PC-3 (cell line): Measurements from ENCODE around the gene LGALS7B. TPM values are rescaled to one million over a fixed set of nuclear protein-coding genes. Genes with fewer than 3 reads are reported as not detected.
"Not testable (repeated sequence)": the region's sequence is repeated elsewhere in the genome, so short reads cannot be mapped to it uniquely, and the experiment has no call there.

Experiments used
- ATAC-seq: fragments of 200-7000 bp; cut with Tn5 transposase; 2 replicates; pipeline ENCODE4 v1.9.1; 2020; ENCODE audit warnings: mild to moderate bottlenecking, moderate library complexity
- BruUV-seq: library from RNA; stranded (reverse); fragments of 400-500 nt; replicated peaks from 2 replicates; lab custom pipeline; 2021; lab: Mats Ljungman, UMichigan
- CTCF ChIA-PET: fragments of 300-600 bp; sonication (Branson Sonifier 250); formaldehyde crosslinking; loops from one replicate; lab custom pipeline; 2022; ENCODE audit warnings: antibody characterized with exemption; lab: Charles Lee
- POLR2A ChIA-PET: fragments of 300-600 bp; sonication (Branson Sonifier 250); formaldehyde crosslinking; loops from one replicate; lab custom pipeline; 2022; ENCODE audit warnings: antibody characterized with exemption; ENCODE audit not compliant: unreplicated experiment; lab: Charles Lee
- DNase-seq: peaks from one replicate; pipeline ENCODE4 v3.0.0-alpha.2; 2015
- H2AFZ ChIP-seq: fragments of 300-600 bp; sonication (generic); 2 replicates; pipeline ENCODE4 v1.6.0; 2016; ENCODE audit warnings: antibody characterized with exemption, low read length
- H3F3A ChIP-seq: fragments of 300-600 bp; sonication (generic); one replicate; pipeline ENCODE4 v1.6.0; 2017; ENCODE audit warnings: antibody characterized with exemption, low read length, control low read depth, mild to moderate bottlenecking; ENCODE audit not compliant: unreplicated experiment
- H3K27ac ChIP-seq: fragments of 300-600 bp; sonication (generic); 2 replicates; pipeline ENCODE4 v1.5.1; 2016; ENCODE audit warnings: mild to moderate bottlenecking, low read length
- H3K27me3 ChIP-seq: fragments of 300-600 bp; sonication (generic); 2 replicates; pipeline ENCODE4 v1.6.1; 2016; ENCODE audit warnings: low read length, mixed read lengths
- H3K36me3 ChIP-seq: fragments of 300-600 bp; sonication (generic); 2 replicates; pipeline ENCODE4 v1.6.1; 2016; ENCODE audit warnings: low read depth, mixed run types, low read length, mixed read lengths
- H3K4me1 ChIP-seq: fragments of 300-600 bp; sonication (generic); 2 replicates; pipeline ENCODE4 v1.5.1; 2016; ENCODE audit warnings: low read length; ENCODE audit not compliant: insufficient read depth
- H3K4me2 ChIP-seq: fragments of 300-600 bp; sonication (generic); 2 replicates; pipeline ENCODE4 v1.6.0; 2016; ENCODE audit warnings: low read length
- H3K4me3 ChIP-seq: fragments of 300-600 bp; sonication (generic); 2 replicates; pipeline ENCODE4 v1.5.1; 2016; ENCODE audit warnings: mild to moderate bottlenecking, low read length, mixed read lengths
- H3K79me2 ChIP-seq: fragments of 300-600 bp; sonication (generic); 2 replicates; pipeline ENCODE4 v1.6.1; 2017; ENCODE audit warnings: low read length, mixed read lengths
- H3K9ac ChIP-seq: fragments of 300-600 bp; sonication (generic); 2 replicates; pipeline ENCODE4 v1.6.0; 2016; ENCODE audit warnings: mild to moderate bottlenecking, low read length
- H3K9me2 ChIP-seq: fragments of 300-600 bp; sonication (generic); replicated peaks from 2 replicates; pipeline ENCODE4 v1.6.1; 2016; ENCODE audit warnings: mixed run types, low read length, mixed read lengths
- H3K9me3 ChIP-seq: fragments of 300-600 bp; sonication (generic); 2 replicates; pipeline ENCODE4 v1.6.1; 2016; ENCODE audit warnings: low read length, mixed read lengths
- H4K20me1 ChIP-seq: fragments of 300-600 bp; sonication (generic); 2 replicates; pipeline ENCODE4 v1.6.1; 2016; ENCODE audit warnings: low read length, mixed read lengths
- CTCF ChIP-seq: fragments of 300-600 bp; sonication (generic); conservative IDR thresholded peaks from 2 replicates; pipeline ENCODE4 v1.5.1; 2017; ENCODE audit warnings: antibody characterized with exemption, low read depth, mild to moderate bottlenecking, low read length
- EZH2 ChIP-seq: fragments of 300-600 bp; sonication (generic); IDR thresholded peaks from one replicate; pipeline ENCODE4 v1.6.1; 2017; ENCODE audit warnings: antibody characterized with exemption, mild to moderate bottlenecking, low read length; ENCODE audit not compliant: unreplicated experiment
- EZH2phosphoT487 ChIP-seq: fragments of 300-600 bp; sonication (generic); IDR thresholded peaks from 2 replicates; pipeline ENCODE4 v1.6.1; 2018; ENCODE audit warnings: mild to moderate bottlenecking, antibody characterized with exemption, low read length, borderline replicate concordance
- intact Hi-C: fragments of 100-400 bp; cut with micrococcal nuclease; formaldehyde crosslinking; loops from 2 replicates; pipeline ENCODE4 v1.9.0; 2023
- total RNA-seq: library from RNA; depleted of rRNA; stranded (reverse); fragments of >200 nt; gene quantifications from 2 replicates; pipeline ENCODE4 v1.2.3, GENCODE V29; 2014

Gene LGALS7B
- total RNA-seq, 1 experiment from 2014 or later: not detected

- no peaks in the 10 kb centered on the region for H4K20me1 ChIP-seq
- no peak for DNase-seq
- intact Hi-C loops: no loop called here
- no TSS peak for BruUV-seq
- H3K4me2 ChIP-seq: no peak overlapping the region
- H3K4me1 ChIP-seq: peaks cover 4% of the 10 kb centered on the region; the same call in 1 of the 2 replicates
- H2AFZ ChIP-seq: no peak overlapping the region
- H3K9me3 ChIP-seq: no peaks in the 10 kb centered on the region
- POLR2A ChIA-PET: no interaction called here
- no peak overlapping the region for H3K4me3 ChIP-seq
- no peaks in the 10 kb centered on the region for H3F3A ChIP-seq
- TF ChIP-seq EZH2phosphoT487 (no peak), CTCF (no peak), EZH2 (no peak)
- no peaks in the 10 kb centered on the region for H3K36me3 ChIP-seq
- CTCF ChIA-PET: no interaction called here
- no peaks in the 10 kb centered on the region for H3K9me2 ChIP-seq
- H3K9ac ChIP-seq: no peak overlapping the region
- ATAC-seq: no peak
- H3K27me3 ChIP-seq: no peaks in the 10 kb centered on the region
- H3K27ac ChIP-seq: no peak overlapping the region
- no peaks in the 10 kb centered on the region for H3K79me2 ChIP-seq
These were observed 17.4 kb downstream of the LGALS7B start for GRCh38 chr19:38806371-38806770.

GRCh38 chr19:38807374-38808098 is 18.5 kb downstream of the LGALS7B start:
- H3K27ac ChIP-seq, CTCF ChIA-PET, BruUV-seq, POLR2A ChIA-PET, intact Hi-C loops, H3K79me2 ChIP-seq, H3F3A ChIP-seq, H3K27me3 ChIP-seq, H3K4me2 ChIP-seq, H3K9me2 ChIP-seq, H4K20me1 ChIP-seq, H3K36me3 ChIP-seq, H3K9me3 ChIP-seq, H3K9ac ChIP-seq, H2AFZ ChIP-seq, ATAC-seq, DNase-seq, H3K4me3 ChIP-seq, H3K4me1 ChIP-seq: not testable (repeated sequence)

- Histone ChIP-seq H3K4me3 (no peak overlapping the region), H3K4me2 (no peak overlapping the region), H2AFZ (no peak overlapping the region), H3K9me3 (no peaks in the 10 kb centered on the region), H3K27me3 (no peaks in the 10 kb centered on the region), H3K4me1 (peaks cover 4% of the 10 kb centered on the region; the same call in 1 of the 2 replicates), H3K36me3 (no peaks in the 10 kb centered on the region), H3K27ac (no peak overlapping the region), H4K20me1 (no peaks in the 10 kb centered on the region), H3K9ac (no peak overlapping the region), H3K9me2 (no peaks in the 10 kb centered on the region), H3F3A (no peaks in the 10 kb centered on the region), H3K79me2 (no peaks in the 10 kb centered on the region)
- intact Hi-C loops: no loop called here
- POLR2A ChIA-PET: no interaction called here
- CTCF ChIA-PET: no interaction called here
- TF ChIP-seq CTCF (no peak), EZH2phosphoT487 (no peak), EZH2 (no peak)
- DNase-seq (no peak), ATAC-seq (no peak)
- BruUV-seq: no TSS peak
These were observed 19.7 kb downstream of the LGALS7B start for GRCh38 chr19:38808741-38809140.
